Body of pancreas (tissue), 4 donors: ENCODE measurements around the gene PIBF1. TPM values are rescaled to one million over a fixed set of nuclear protein-coding genes. Genes with fewer than 3 reads are reported as not detected.

ENCODE experiments used
- ATAC-seq: fragments of 150-250 bp; one replicate; pipeline ENCODE4 v1.9.1; 2016
- DNase-seq, 4 donors: peaks; one replicate each; pipeline ENCODE4 v3.0.0-alpha.2; 2019
- H3K27ac ChIP-seq, 4 donors: fragments of 200-600 bp; sonication (generic); 1 replicate in 3 of 4; 2 replicates in 1 of 4; pipeline versions ENCODE4 v1.5.1 to v1.6.1; 2016 to 2019; ENCODE audit warnings: mild to moderate bottlenecking in 1 of 4, mixed read lengths in 1 of 4, moderate library complexity in 1 of 4
- H3K27me3 ChIP-seq, 2 donors: fragments of 200-600 bp; sonication (generic); one replicate each; pipeline ENCODE4 v1.6.0; 2016; ENCODE audit warnings: mild to moderate bottlenecking in 1 of 2
- H3K36me3 ChIP-seq, 2 donors: fragments of 200-600 bp; sonication (generic); replicated peaks in 1 of 2; 2 replicates each; pipeline ENCODE4 v1.5.1; 2016; ENCODE audit warnings: low read depth in 2 of 2; ENCODE audit not compliant: insufficient read depth in 1 of 2
- H3K4me1 ChIP-seq: fragments of 200-600 bp; sonication (generic); one replicate; pipeline ENCODE4 v1.6.0; 2016
- H3K4me3 ChIP-seq, 2 donors: fragments of 200-600 bp; sonication (generic); 1 replicate in 1 of 2; 2 replicates in 1 of 2; pipeline ENCODE4 v1.5.1; 2016 to 2019
- H3K9me3 ChIP-seq, 3 donors: fragments of 200-600 bp; sonication (generic); 1 replicate in 2 of 3; 2 replicates in 1 of 3; pipeline ENCODE4 v1.5.1; 2016
- POLR2A ChIP-seq, 3 donors: fragments of 450-650 bp; IDR thresholded peaks; one replicate each; pipeline ENCODE4 v1.6.1; 2016; ENCODE audit warnings: antibody characterized with exemption in 3 of 3, mild to moderate bottlenecking in 2 of 3
- WGBS, 2 donors: methylation state at CpG; one replicate each; pipeline ENCODE4 v1.1.5; 2017; 5-methylcytosine and 5-hydroxymethylcytosine counted together
- intact Hi-C: fragments of 100-400 bp; cut with DNase I; formaldehyde crosslinking; loops from one replicate; pipeline ENCODE4 v1.15.1; 2023
- total RNA-seq, 2 donors: library from RNA; depleted of rRNA; stranded (reverse); fragments of >200 nt; gene quantifications; one replicate each; pipeline ENCODE4 v1.1.0, GENCODE V29; 2016
- TF ChIP-seq, protein P1 (sequence below), 7 experiments: fragments of 450-650 bp in 4 of 7; fragments of 200-600 bp in 3 of 7; sonication (generic) in 3 of 7; IDR thresholded peaks; one replicate each; pipeline ENCODE4 v1.5.1; 2016 to 2019; ENCODE audit warnings: antibody characterized with exemption in 7 of 7

The PIBF1 gene
- total RNA-seq, 2 donors from 2014 or later = 7.6 to 25.9 TPM

DNA sequence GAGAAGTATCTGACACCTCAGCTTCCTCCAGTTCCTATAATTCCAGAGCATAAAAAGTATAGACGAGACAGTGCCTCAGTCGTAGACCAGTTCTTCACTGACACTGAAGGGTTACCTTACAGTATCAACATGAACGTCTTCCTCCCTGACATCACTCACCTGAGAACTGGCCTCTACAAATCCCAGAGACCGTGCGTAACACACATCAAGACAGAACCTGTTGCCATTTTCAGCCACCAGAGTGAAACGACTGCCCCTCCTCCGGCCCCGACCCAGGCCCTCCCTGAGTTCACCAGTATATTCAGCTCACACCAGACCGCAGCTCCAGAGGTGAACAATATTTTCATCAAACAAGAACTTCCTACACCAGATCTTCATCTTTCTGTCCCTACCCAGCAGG is 279.9 kb downstream of the PIBF1 start:
- peak overlapping the region in 2 of 4 donors; percentile 30 to 89 for H3K27ac ChIP-seq
- ATAC-seq (no peak), DNase-seq (no peak)

DNA sequence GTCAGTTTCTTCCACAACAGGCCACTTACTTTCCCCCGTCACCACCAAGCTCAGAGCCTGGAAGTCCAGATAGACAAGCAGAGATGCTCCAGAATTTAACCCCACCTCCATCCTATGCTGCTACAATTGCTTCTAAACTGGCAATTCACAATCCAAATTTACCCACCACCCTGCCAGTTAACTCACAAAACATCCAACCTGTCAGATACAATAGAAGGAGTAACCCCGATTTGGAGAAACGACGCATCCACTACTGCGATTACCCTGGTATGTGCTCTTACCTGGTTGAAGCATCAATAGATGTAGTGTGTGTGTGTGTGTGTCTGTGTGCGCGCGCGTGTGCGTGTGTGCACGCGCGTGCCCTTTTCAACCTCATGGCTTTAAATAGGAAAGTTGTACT is 280.5 kb downstream of the PIBF1 start:
- Histone ChIP-seq H3K27me3 (no peaks in the 10 kb centered on the region), H3K27ac (peak overlapping the region in 1 of 4 donors; percentile 30), H3K36me3 (no peaks in the 10 kb centered on the region), H3K4me3 (no peak overlapping the region), H3K9me3 (no peaks in the 10 kb centered on the region), H3K4me1 (peaks cover 49% of the 10 kb centered on the region)
- 92 to 94% methylated on average over 13 of the region's 13 CpGs for WGBS, 2 donors
- ATAC-seq (no peak), DNase-seq (no peak)
- TF ChIP-seq, protein P1, sequence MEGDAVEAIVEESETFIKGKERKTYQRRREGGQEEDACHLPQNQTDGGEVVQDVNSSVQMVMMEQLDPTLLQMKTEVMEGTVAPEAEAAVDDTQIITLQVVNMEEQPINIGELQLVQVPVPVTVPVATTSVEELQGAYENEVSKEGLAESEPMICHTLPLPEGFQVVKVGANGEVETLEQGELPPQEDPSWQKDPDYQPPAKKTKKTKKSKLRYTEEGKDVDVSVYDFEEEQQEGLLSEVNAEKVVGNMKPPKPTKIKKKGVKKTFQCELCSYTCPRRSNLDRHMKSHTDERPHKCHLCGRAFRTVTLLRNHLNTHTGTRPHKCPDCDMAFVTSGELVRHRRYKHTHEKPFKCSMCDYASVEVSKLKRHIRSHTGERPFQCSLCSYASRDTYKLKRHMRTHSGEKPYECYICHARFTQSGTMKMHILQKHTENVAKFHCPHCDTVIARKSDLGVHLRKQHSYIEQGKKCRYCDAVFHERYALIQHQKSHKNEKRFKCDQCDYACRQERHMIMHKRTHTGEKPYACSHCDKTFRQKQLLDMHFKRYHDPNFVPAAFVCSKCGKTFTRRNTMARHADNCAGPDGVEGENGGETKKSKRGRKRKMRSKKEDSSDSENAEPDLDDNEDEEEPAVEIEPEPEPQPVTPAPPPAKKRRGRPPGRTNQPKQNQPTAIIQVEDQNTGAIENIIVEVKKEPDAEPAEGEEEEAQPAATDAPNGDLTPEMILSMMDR (IDR thresholded peaks at IDR 0.05) = no peak
- no peak for TF ChIP-seq POLR2A (IDR thresholded peaks at IDR 0.05)
- intact Hi-C loops = no loop called here

More for the DNA sequence above, 279.9 kb downstream of the PIBF1 start:
- no peak for TF ChIP-seq POLR2A (IDR thresholded peaks at IDR 0.05)
- TF ChIP-seq, protein P1 (IDR thresholded peaks at IDR 0.05) = no peak
- 61 to 66% methylated on average over 9 of the region's 9 CpGs for WGBS, 2 donors
- Histone ChIP-seq H3K4me1 (peaks cover 49% of the 10 kb centered on the region), H3K27me3 (no peaks in the 10 kb centered on the region), H3K36me3 (no peaks in the 10 kb centered on the region), H3K9me3 (no peaks in the 10 kb centered on the region), H3K4me3 (no peak overlapping the region)
- intact Hi-C loops = no loop called here

DNA sequence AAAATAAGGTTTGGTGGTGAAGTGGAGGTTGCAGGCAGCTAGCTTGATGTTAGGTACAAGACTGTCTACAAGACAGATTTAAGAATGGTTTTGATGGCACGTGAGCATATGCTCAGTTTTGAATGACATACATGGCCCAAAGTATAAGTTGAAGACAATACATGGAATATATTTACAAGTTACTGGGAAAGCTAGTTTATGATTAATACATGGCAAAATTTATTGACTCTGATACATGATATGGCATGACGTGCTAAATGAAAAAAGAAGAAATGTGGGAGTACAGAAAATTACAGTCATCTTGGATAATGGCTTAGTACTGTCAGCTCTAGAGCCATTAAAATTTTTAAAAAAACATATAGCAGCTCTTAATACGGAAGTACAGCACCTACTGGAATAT is 281.2 kb downstream of the PIBF1 start:
- Histone ChIP-seq H3K27me3 (no peaks in the 10 kb centered on the region), H3K27ac (no peak overlapping the region), H3K4me3 (no peak overlapping the region), H3K9me3 (no peaks in the 10 kb centered on the region), H3K36me3 (no peaks in the 10 kb centered on the region), H3K4me1 (peaks cover 43% of the 10 kb centered on the region)
- TF ChIP-seq POLR2A (IDR thresholded peaks at IDR 0.05) = no peak
- TF ChIP-seq, protein P1 (IDR thresholded peaks at IDR 0.05) = no peak
- 50 to 51% methylated on average over 3 of the region's 3 CpGs for WGBS, 2 donors
- DNase-seq = no peak
- no peak for ATAC-seq
- intact Hi-C loops = no loop called here

DNA sequence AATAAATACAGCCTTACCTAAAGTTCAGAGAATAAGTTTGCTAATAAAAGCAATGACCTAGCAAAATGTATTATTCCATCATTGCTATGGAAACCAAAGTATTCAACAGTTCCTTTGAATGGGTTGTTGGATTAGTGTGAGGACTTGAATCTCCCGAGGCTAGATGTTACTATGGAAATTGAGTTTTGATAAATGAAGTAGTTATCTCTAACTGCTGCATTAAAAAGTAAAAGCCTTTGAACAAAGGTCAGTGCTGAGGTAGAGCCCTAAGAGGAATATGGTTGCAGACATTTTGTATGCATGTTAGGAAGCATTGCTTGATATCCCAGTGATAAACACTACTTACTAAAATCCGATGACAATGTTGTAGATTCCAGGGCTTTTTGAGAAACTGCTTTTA is 283.1 kb downstream of the PIBF1 start:
- DNase-seq = no peak
- no peaks in the 10 kb centered on the region for H3K27me3 ChIP-seq
- peaks cover 51% of the 10 kb centered on the region for H3K4me1 ChIP-seq
- intact Hi-C loops = no loop called here
- no peaks in the 10 kb centered on the region for H3K9me3 ChIP-seq
- peak; percentile 30 for ATAC-seq
- H3K27ac ChIP-seq = peak overlapping the region in 1 of 4 donors; percentile 23
- no peaks in the 10 kb centered on the region for H3K36me3 ChIP-seq
- H3K4me3 ChIP-seq = no peak overlapping the region
- TF ChIP-seq POLR2A (IDR thresholded peaks at IDR 0.05) = no peak
- TF ChIP-seq, protein P1 (IDR thresholded peaks at IDR 0.05) = no peak
- WGBS, 2 donors = 27 to 40% methylated on average over 2 of the region's 2 CpGs

DNA sequence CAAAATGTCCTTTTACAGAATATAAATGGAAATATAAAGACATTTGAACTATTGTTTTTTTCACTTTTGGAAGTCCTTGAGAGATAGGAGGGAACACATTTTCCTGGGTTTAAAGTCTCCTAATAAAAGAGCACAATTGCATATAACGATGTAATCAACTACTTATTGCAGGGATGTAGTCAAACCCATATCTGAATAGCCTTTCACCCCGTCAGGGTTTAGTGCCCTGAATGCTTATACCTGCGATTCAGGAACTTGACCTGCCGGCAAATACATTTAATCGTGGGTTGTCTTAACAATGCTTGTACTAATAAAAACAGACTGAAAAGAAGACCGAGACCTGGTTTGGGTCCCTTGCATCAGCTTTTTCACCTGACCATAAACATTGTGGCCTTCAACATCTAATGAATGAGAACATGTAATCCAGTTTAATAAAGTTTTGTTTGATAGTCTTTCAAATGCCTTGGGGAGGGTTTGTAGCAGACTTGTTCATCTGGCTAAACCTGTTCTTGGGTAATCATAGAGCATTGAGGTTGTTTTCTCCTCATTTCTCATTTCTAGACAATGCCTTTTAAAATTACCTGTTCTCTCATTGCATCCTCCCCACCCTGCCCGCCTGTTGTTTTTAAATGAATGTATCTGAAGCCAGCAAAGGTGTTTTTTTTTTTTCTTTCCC is 283.9 kb downstream of the PIBF1 start:
- TF ChIP-seq, protein P1 (IDR thresholded peaks at IDR 0.05) = peak in 1 of 7 experiments; percentile 1
- TF ChIP-seq POLR2A (IDR thresholded peaks at IDR 0.05) = no peak
- H3K9me3 ChIP-seq = no peaks in the 10 kb centered on the region
- WGBS, 2 donors = 38 to 42% methylated on average over 7 of the region's 7 CpGs
- H3K36me3 ChIP-seq = no peaks in the 10 kb centered on the region
- ATAC-seq = peak; percentile 85
- intact Hi-C loops = no loop called here
- peak in 3 of 4 donors; percentile 25 to 31 (median 29) for DNase-seq
- H3K27ac ChIP-seq = peak overlapping the region in 3 of 4 donors; percentile 23 to 45 (median 26)
- H3K4me1 ChIP-seq = peaks cover 51% of the 10 kb centered on the region
- H3K27me3 ChIP-seq = no peaks in the 10 kb centered on the region
- no peak overlapping the region for H3K4me3 ChIP-seq
